ENCODE measurements around the gene FBXL4.
A peak's percentile ranks its signal among the peaks of the same experiment; 100 is the strongest.

Gene FBXL4
- 20.6 to 47.5 reads per million in 2 donors for total RNA-seq

- DNase-seq, result peak; percentile 63 to 85 (median 74)
Measured at GRCh38 chr6:98947411-98948292, at the start of gene FBXL4. TSS of gene FBXL4 (minus strand) at chr6:98947946. CDS start at chr6:98926988, 20,958 bp downstream.

GRCh38 chr6:98995116-98995515, 47.4 kb upstream of the FBXL4 start:
- DNase-seq, result no peak

- no peak for DNase-seq
Measured at GRCh38 chr6:98992535-98992934, 44.8 kb upstream of the FBXL4 start.

GRCh38 chr6:98986071-98986615, 38.4 kb upstream of the FBXL4 start:
- DNase-seq, result no peak

GRCh38 chr6:98985391-98985790, 37.6 kb upstream of the FBXL4 start:
- DNase-seq, result no peak

- no peak for DNase-seq
Measured at GRCh38 chr6:98984121-98984520, 36.4 kb upstream of the FBXL4 start.

- DNase-seq, result no peak
Measured at GRCh38 chr6:98981473-98981872, 33.7 kb upstream of the FBXL4 start.

GRCh38 chr6:98980819-98981218, 33.1 kb upstream of the FBXL4 start:
- DNase-seq, result no peak

- DNase-seq, result no peak
Measured at GRCh38 chr6:98977671-98978292, 30.0 kb upstream of the FBXL4 start.

- DNase-seq, result no peak
Measured at GRCh38 chr6:98976674-98977385, 29.1 kb upstream of the FBXL4 start.

- DNase-seq, result no peak
Measured at GRCh38 chr6:98975421-98975820, 27.7 kb upstream of the FBXL4 start.

GRCh38 chr6:98974309-98974708, 26.6 kb upstream of the FBXL4 start:
- DNase-seq, result no peak

GRCh38 chr6:98973571-98973970, 25.8 kb upstream of the FBXL4 start:
- DNase-seq, result no peak

GRCh38 chr6:98971303-98971702, 23.6 kb upstream of the FBXL4 start:
- DNase-seq, result no peak

GRCh38 chr6:98970469-98970868, 22.7 kb upstream of the FBXL4 start:
- no peak for DNase-seq

GRCh38 chr6:98967616-98968015, 19.9 kb upstream of the FBXL4 start:
- DNase-seq, result no peak

- no peak for DNase-seq
Measured at GRCh38 chr6:98959631-98960030, 11.9 kb upstream of the FBXL4 start.

GRCh38 chr6:98958776-98959175, 11.0 kb upstream of the FBXL4 start:
- DNase-seq, result no peak

- no peak for DNase-seq
Measured at GRCh38 chr6:98957450-98957849, 9.7 kb upstream of the FBXL4 start.

- DNase-seq, result no peak
Measured at GRCh38 chr6:98949589-98949988, 1.8 kb upstream of the FBXL4 start.

- DNase-seq, result peak in 4 of 5 experiments; percentile 9 to 72 (median 34)
Measured at GRCh38 chr6:98946879-98947410, 801 bp downstream of the FBXL4 start.

- no peak for DNase-seq
Measured at GRCh38 chr6:98946266-98946878, 1.4 kb downstream of the FBXL4 start.
